HCT116 (cell line): ENCODE measurements around the gene TTLL10. TPM values are rescaled to one million over a fixed set of nuclear protein-coding genes. Genes with fewer than 3 reads are reported as not detected.

Source experiments
- ATAC-seq: fragments of 200-7000 bp; cut with Tn5 transposase; 2 replicates; pipeline ENCODE4 v1.9.1; 2020; ENCODE audit warnings: mild to moderate bottlenecking, moderate library complexity
- BruUV-seq: library from RNA; stranded (reverse); fragments of 400-500 nt; replicated peaks from 2 replicates; lab custom pipeline; 2021; lab: Mats Ljungman, UMichigan
- CTCF ChIA-PET: fragments of 300-600 bp; sonication (Branson Sonifier 250); formaldehyde crosslinking; loops from one replicate; lab custom pipeline; 2021; ENCODE audit warnings: antibody characterized with exemption; lab: Charles Lee
- POLR2A ChIA-PET: fragments of 300-600, 350-600 bp; sonication (Branson Sonifier 250); formaldehyde crosslinking; loops from one replicate; lab custom pipeline; 2021; ENCODE audit warnings: antibody characterized with exemption; lab: Charles Lee
- RAD21 ChIA-PET, 2 experiments: fragments of 300-600 bp; sonication (Branson Sonifier 250); formaldehyde crosslinking; loops; one replicate each; lab custom pipeline; 2023; ENCODE audit warnings: low total read pairs in 2 of 2; ENCODE audit not compliant: uncharacterized antibody in 2 of 2, unreplicated experiment in 2 of 2, low non-redundant PET in 1 of 2; lab: Charles Lee
- DNase-seq: peaks from one replicate; pipeline ENCODE4 v3.0.0-alpha.2; 2010; ENCODE audit warnings: low read depth, low spot score
- H2AFZ ChIP-seq: fragments of 200-600 bp; shearing (Covaris generic), sonication (generic); 2 replicates; pipeline ENCODE4 v1.6.1; 2017; ENCODE audit warnings: low read depth, mixed run types, mixed read lengths, antibody characterized with exemption, low read length; ENCODE audit not compliant: poor library complexity, severe bottlenecking
- H3K27ac ChIP-seq: 2 replicates; pipeline ENCODE4 v1.5.1; 2012; ENCODE audit warnings: low read depth, low read length
- H3K27me3 ChIP-seq: fragments of 200-600 bp; sonication (generic); 2 replicates; pipeline ENCODE4 v1.6.1; 2016; ENCODE audit warnings: mixed run types, low read length, mixed read lengths; ENCODE audit not compliant: insufficient read depth
- H3K36me3 ChIP-seq, 2 experiments: fragments of 200-500 bp in 1 of 2; fragments of 200-600 bp in 1 of 2; sonication (Bioruptor generic) in 1 of 2; sonication (generic) in 1 of 2; 2 replicates each; pipeline versions ENCODE4 v1.5.1 to v1.6.1; 2014 to 2016; ENCODE audit warnings: low read length in 2 of 2, inconsistent platforms in 1 of 2, mixed read lengths in 1 of 2, mixed run types in 1 of 2; ENCODE audit not compliant: insufficient read depth in 2 of 2, control insufficient read depth in 1 of 2
- H3K4me1 ChIP-seq, 2 experiments: fragments of 200-600 bp in 1 of 2; sonication (generic) in 1 of 2; 2 replicates each; pipeline versions ENCODE4 v1.5.1 to v1.6.1; 2012 to 2017; ENCODE audit warnings: low read length in 2 of 2, inconsistent platforms in 1 of 2, mild to moderate bottlenecking in 1 of 2, mixed read lengths in 1 of 2, mixed run types in 1 of 2, moderate library complexity in 1 of 2; ENCODE audit not compliant: insufficient read depth in 2 of 2, control insufficient read depth in 1 of 2
- H3K4me2 ChIP-seq: fragments of 200-600 bp; sonication (generic); 2 replicates; pipeline ENCODE4 v1.6.1; 2017; ENCODE audit warnings: mixed run types, low read length, mixed read lengths
- H3K4me3 ChIP-seq, 2 experiments: fragments of 200-600 bp in 1 of 2; sonication (generic) in 1 of 2; replicated peaks in 1 of 2; 2 replicates each; pipeline ENCODE4 v1.5.1; 2011 to 2016; ENCODE audit warnings: low read length in 2 of 2, control low read depth in 1 of 2, low read depth in 1 of 2, mild to moderate bottlenecking in 1 of 2, mixed read lengths in 1 of 2, mixed run types in 1 of 2
- H3K79me2 ChIP-seq: fragments of 200-600 bp; sonication (generic); 2 replicates; pipeline ENCODE4 v1.6.1; 2017; ENCODE audit warnings: mild to moderate bottlenecking, mixed run types, low read length, moderate library complexity, mixed read lengths; ENCODE audit not compliant: insufficient read depth
- H3K9ac ChIP-seq: fragments of 200-600 bp; sonication (generic); 2 replicates; pipeline ENCODE4 v1.6.1; 2016; ENCODE audit warnings: low read length, mixed read lengths
- H3K9me2 ChIP-seq: fragments of 200-600 bp; sonication (generic), shearing (Covaris generic); 2 replicates; pipeline ENCODE4 v1.6.1; 2017; ENCODE audit warnings: mixed run types, mild to moderate bottlenecking, moderate library complexity; ENCODE audit not compliant: insufficient read depth
- H3K9me3 ChIP-seq, 2 experiments: fragments of 200-500 bp in 1 of 2; fragments of 200-600 bp in 1 of 2; sonication (Bioruptor generic) in 1 of 2; sonication (generic) in 1 of 2; 2 replicates each; pipeline ENCODE4 v1.6.1; 2014 to 2017; ENCODE audit warnings: low read length in 2 of 2, mixed read lengths in 2 of 2, inconsistent platforms in 1 of 2, low read depth in 1 of 2, mild to moderate bottlenecking in 1 of 2, mixed run types in 1 of 2, moderate library complexity in 1 of 2; ENCODE audit not compliant: control insufficient read depth in 1 of 2, insufficient read depth in 1 of 2
- H4K20me1 ChIP-seq: fragments of 200-600 bp; sonication (generic), shearing (Covaris generic); 2 replicates; pipeline ENCODE4 v1.6.1; 2017; ENCODE audit warnings: mixed run types, mild to moderate bottlenecking, moderate library complexity; ENCODE audit not compliant: insufficient read depth
- ATF3 ChIP-seq: IDR thresholded peaks from 2 replicates; pipeline ENCODE4 v1.6.1; 2012
- CBX3 ChIP-seq: IDR thresholded peaks from 2 replicates; pipeline ENCODE4 v1.6.1; 2012; ENCODE audit warnings: low read depth
- CEBPB ChIP-seq: IDR thresholded peaks from 2 replicates; pipeline ENCODE4 v1.6.1; 2012; ENCODE audit warnings: low read depth
- CTCF ChIP-seq, 3 experiments: fragments of 200-600 bp in 1 of 3; sonication (generic) in 1 of 3; IDR thresholded peaks in 2 of 3; conservative IDR thresholded peaks in 1 of 3; 2 replicates each; pipeline ENCODE4 v1.5.1; 2012 to 2017; ENCODE audit warnings: low read depth in 2 of 3, low read length in 2 of 3, antibody characterized with exemption in 1 of 3, borderline replicate concordance in 1 of 3, control low read depth in 1 of 3, mild to moderate bottlenecking in 1 of 3, mixed read lengths in 1 of 3, mixed run types in 1 of 3, moderate library complexity in 1 of 3; ENCODE audit not compliant: insufficient read depth in 1 of 3
- ELF1 ChIP-seq: IDR thresholded peaks from 2 replicates; pipeline ENCODE4 v1.6.1; 2012; ENCODE audit warnings: low read depth, borderline replicate concordance
- EZH2 ChIP-seq: fragments of 200-600 bp; sonication (generic); IDR thresholded peaks from 2 replicates; pipeline ENCODE4 v1.6.1; 2017; ENCODE audit warnings: antibody characterized with exemption, mixed run types
- EZH2phosphoT487 ChIP-seq: fragments of 200-600 bp; IDR thresholded peaks from 2 replicates; pipeline ENCODE4 v1.6.1; 2018; ENCODE audit warnings: antibody characterized with exemption, borderline replicate concordance
- FOSL1 ChIP-seq: IDR thresholded peaks from 2 replicates; pipeline ENCODE4 v1.6.1; 2012; ENCODE audit warnings: low read depth
- JUND ChIP-seq: IDR thresholded peaks from 2 replicates; pipeline ENCODE4 v1.6.1; 2012
- POLR2A ChIP-seq: IDR thresholded peaks from 2 replicates; pipeline ENCODE4 v1.7.0; 2011; ENCODE audit warnings: borderline replicate concordance; ENCODE audit not compliant: insufficient read depth, insufficient read length; ENCODE audit errors: extremely low read depth
- RAD21 ChIP-seq: IDR thresholded peaks from 2 replicates; pipeline ENCODE4 v1.6.1; 2012; ENCODE audit warnings: low read depth, mild to moderate bottlenecking
- SP1 ChIP-seq: IDR thresholded peaks from 2 replicates; pipeline ENCODE4 v1.6.1; 2012; ENCODE audit warnings: low read depth
- SRF ChIP-seq: IDR thresholded peaks from 2 replicates; pipeline ENCODE4 v1.6.1; 2012; ENCODE audit warnings: low read depth
- YY1 ChIP-seq: IDR thresholded peaks from 2 replicates; pipeline ENCODE4 v1.6.1; 2011; ENCODE audit warnings: low read length, low read depth, moderate library complexity, mild to moderate bottlenecking; ENCODE audit not compliant: insufficient replicate concordance; ENCODE audit errors: extremely low read depth
- ZNF274 ChIP-seq: fragments of 200-500 bp; sonication (Bioruptor generic); IDR thresholded peaks from 2 replicates; pipeline ENCODE4 v1.6.1; 2014; ENCODE audit warnings: mild to moderate bottlenecking, low read depth, low read length, inconsistent platforms
- intact Hi-C: fragments of 100-400 bp; cut with micrococcal nuclease; formaldehyde crosslinking; loops from 2 replicates; pipeline ENCODE4 v1.10.0; 2022
- total RNA-seq: library from RNA; stranded (reverse); gene quantifications from one replicate; pipeline ENCODE4 v1.2.1, GENCODE V29; 2021; ENCODE audit not compliant: unreplicated experiment
- TF ChIP-seq, protein P1 (sequence below): IDR thresholded peaks from 2 replicates; pipeline ENCODE4 v1.6.1; 2012
- TF ChIP-seq, protein P2 (sequence below): IDR thresholded peaks from 2 replicates; pipeline ENCODE4 v1.6.1; 2011; ENCODE audit warnings: mild to moderate bottlenecking, low read length, moderate library complexity; ENCODE audit not compliant: insufficient replicate concordance; ENCODE audit errors: extremely low read depth

Gene TTLL10
- total RNA-seq, 1 experiment from 2014 or later, result 0.10 TPM

DNA sequence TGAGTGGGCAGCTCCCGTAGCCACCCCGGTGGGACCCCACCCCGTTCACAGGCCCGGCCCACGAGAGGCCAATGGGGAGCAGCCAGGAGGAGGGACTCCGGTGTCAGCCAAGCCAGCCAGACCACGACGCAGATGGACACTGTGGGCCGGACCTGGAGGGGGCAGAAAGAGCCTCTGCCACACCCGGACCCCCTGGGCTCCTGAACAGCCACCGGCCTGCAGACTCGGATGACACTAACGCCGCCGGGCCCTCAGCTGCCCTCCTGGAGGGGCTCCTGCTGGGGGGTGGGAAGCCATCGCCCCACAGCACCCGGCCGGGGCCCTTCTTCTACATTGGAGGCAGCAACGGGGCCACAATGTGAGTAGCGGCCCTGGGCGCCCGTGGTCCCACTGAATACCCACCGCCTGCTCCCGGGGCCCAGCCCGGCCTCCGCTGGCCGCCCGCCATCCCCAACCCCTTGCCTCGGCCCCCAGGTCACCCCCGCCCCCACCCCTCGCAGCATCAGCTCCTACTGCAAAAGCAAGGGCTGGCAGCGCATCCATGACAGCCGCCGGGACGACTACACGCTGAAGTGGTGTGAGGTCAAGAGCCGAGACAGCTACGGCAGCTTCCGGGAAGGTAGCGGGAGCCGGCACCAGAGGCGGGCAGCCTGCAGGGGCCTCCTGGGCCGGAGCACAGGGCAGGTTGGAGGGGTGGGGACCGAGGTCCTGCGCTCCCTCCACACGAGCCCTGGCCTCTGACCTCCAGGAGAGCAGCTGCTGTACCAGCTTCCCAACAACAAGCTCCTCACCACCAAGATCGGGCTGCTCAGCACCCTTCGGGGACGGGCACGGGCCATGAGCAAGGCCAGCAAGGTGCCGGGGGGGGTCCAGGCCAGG lies 6.5 kb downstream of the TTLL10 start:
- Histone ChIP-seq H3K9me2 (no peaks in the 10 kb centered on the region), H3K36me3 (no peaks in the 10 kb centered on the region), H3K4me1 (peaks cover 2 to 9% of the 10 kb centered on the region in 2 experiments; a peak in 1 of 4 replicates), H3K9ac (no peak overlapping the region), H3K79me2 (no peaks in the 10 kb centered on the region), H2AFZ (no peak overlapping the region), H3K4me2 (no peak overlapping the region), H3K4me3 (no peak overlapping the region), H4K20me1 (no peaks in the 10 kb centered on the region), H3K27me3 (no peaks in the 10 kb centered on the region), H3K27ac (no peak overlapping the region), H3K9me3 (no peaks in the 10 kb centered on the region)
- intact Hi-C loops, result no loop called here
- BruUV-seq, result no TSS peak
- POLR2A ChIA-PET, result no interaction called here
- no peak for ATAC-seq
- CTCF ChIA-PET, result no interaction called here
- TF ChIP-seq CTCF (IDR thresholded peaks at IDR 0.05 in 2 of 3, conservative IDR thresholded peaks at IDR 0.05 in 1 of 3; ENCODE audit: borderline replicate concordance in 1 of 3, insufficient read depth in 1 of 3, low read depth in 2 of 3, low read length in 2 of 3), result no peak
- no peak for TF ChIP-seq FOSL1
- no peak for TF ChIP-seq EZH2phosphoT487
- TF ChIP-seq, protein P1, sequence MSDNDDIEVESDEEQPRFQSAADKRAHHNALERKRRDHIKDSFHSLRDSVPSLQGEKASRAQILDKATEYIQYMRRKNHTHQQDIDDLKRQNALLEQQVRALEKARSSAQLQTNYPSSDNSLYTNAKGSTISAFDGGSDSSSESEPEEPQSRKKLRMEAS, result no peak
- no peak for TF ChIP-seq ELF1
- no peak for TF ChIP-seq JUND
- TF ChIP-seq RAD21, result no peak
- TF ChIP-seq ATF3, result no peak
- no peak for TF ChIP-seq SP1
- no peak for TF ChIP-seq SRF
- TF ChIP-seq, protein P2, sequence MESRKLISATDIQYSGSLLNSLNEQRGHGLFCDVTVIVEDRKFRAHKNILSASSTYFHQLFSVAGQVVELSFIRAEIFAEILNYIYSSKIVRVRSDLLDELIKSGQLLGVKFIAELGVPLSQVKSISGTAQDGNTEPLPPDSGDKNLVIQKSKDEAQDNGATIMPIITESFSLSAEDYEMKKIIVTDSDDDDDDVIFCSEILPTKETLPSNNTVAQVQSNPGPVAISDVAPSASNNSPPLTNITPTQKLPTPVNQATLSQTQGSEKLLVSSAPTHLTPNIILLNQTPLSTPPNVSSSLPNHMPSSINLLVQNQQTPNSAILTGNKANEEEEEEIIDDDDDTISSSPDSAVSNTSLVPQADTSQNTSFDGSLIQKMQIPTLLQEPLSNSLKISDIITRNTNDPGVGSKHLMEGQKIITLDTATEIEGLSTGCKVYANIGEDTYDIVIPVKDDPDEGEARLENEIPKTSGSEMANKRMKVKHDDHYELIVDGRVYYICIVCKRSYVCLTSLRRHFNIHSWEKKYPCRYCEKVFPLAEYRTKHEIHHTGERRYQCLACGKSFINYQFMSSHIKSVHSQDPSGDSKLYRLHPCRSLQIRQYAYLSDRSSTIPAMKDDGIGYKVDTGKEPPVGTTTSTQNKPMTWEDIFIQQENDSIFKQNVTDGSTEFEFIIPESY, result no peak
- TF ChIP-seq CEBPB, result no peak
- no peak for TF ChIP-seq POLR2A
- TF ChIP-seq EZH2, result no peak
- no peak for TF ChIP-seq YY1
- no peak for TF ChIP-seq CBX3
- no peak for TF ChIP-seq ZNF274
- no peak for DNase-seq
- RAD21 ChIA-PET, result no interaction called here
